Liver (tissue), 9 donors: ENCODE measurements around the gene GOLGA6B. TPM values are rescaled to one million over a fixed set of nuclear protein-coding genes. Genes with fewer than 3 reads are reported as not detected.

ENCODE experiments used
- DNase-seq: peaks from one replicate; pipeline ENCODE4 v3.0.0-alpha.2; 2017; ENCODE audit warnings: low spot score
- H3K27ac ChIP-seq, 2 donors: one replicate each; pipeline ENCODE4 v1.7.0; 2013; ENCODE audit warnings: inconsistent platforms in 2 of 2, low read length in 2 of 2, control low read depth in 1 of 2, low read depth in 1 of 2, mild to moderate bottlenecking in 1 of 2
- H3K27me3 ChIP-seq, 4 donors: one replicate each; pipeline versions ENCODE4 v1.6.1 to v1.7.0; 2013; ENCODE audit warnings: low read length in 3 of 4, inconsistent platforms in 1 of 4, mild to moderate bottlenecking in 1 of 4, moderate library complexity in 1 of 4; ENCODE audit not compliant: control insufficient read depth in 4 of 4, insufficient read depth in 4 of 4
- H3K36me3 ChIP-seq, 4 donors: one replicate each; pipeline versions ENCODE4 v1.6.1 to v1.7.0; 2013; ENCODE audit warnings: low read length in 3 of 4, mild to moderate bottlenecking in 3 of 4, low read depth in 1 of 4, moderate library complexity in 1 of 4; ENCODE audit not compliant: control insufficient read depth in 4 of 4, insufficient read depth in 3 of 4
- H3K4me1 ChIP-seq, 4 donors: one replicate each; pipeline versions ENCODE4 v1.6.1 to v1.7.0; 2013; ENCODE audit warnings: low read length in 3 of 4, mild to moderate bottlenecking in 3 of 4, moderate library complexity in 1 of 4; ENCODE audit not compliant: control insufficient read depth in 4 of 4, insufficient read depth in 4 of 4
- H3K4me3 ChIP-seq, 3 donors: one replicate each; pipeline versions ENCODE4 v1.6.1 to v1.7.0; 2013; ENCODE audit warnings: low read length in 3 of 3, control low read depth in 1 of 3, low read depth in 1 of 3, mild to moderate bottlenecking in 1 of 3
- H3K9ac ChIP-seq, 2 donors: one replicate each; pipeline ENCODE4 v1.7.0; 2013; ENCODE audit warnings: low read length in 2 of 2, mild to moderate bottlenecking in 2 of 2, moderate library complexity in 2 of 2, control low read depth in 1 of 2, low read depth in 1 of 2
- H3K9me3 ChIP-seq, 4 donors: one replicate each; pipeline versions ENCODE4 v1.6.1 to v1.7.0; 2013; ENCODE audit warnings: low read length in 3 of 4; ENCODE audit not compliant: control insufficient read depth in 4 of 4
- EGR1 ChIP-seq, 2 donors: IDR thresholded peaks; 2 replicates each; pipeline ENCODE4 v1.6.1; 2016 to 2018; ENCODE audit warnings: antibody characterized with exemption in 2 of 2, low read depth in 2 of 2
- FOXA1 ChIP-seq: IDR thresholded peaks from 2 replicates; pipeline ENCODE4 v1.6.1; 2016; ENCODE audit warnings: antibody characterized with exemption
- FOXA2 ChIP-seq: IDR thresholded peaks from 2 replicates; pipeline ENCODE4 v1.6.1; 2016; ENCODE audit warnings: antibody characterized with exemption
- GABPA ChIP-seq, 2 donors: IDR thresholded peaks in 1 of 2; conservative IDR thresholded peaks in 1 of 2; 2 replicates each; pipeline ENCODE4 v1.6.1; 2016; ENCODE audit warnings: antibody characterized with exemption in 2 of 2, mild to moderate bottlenecking in 1 of 2, moderate library complexity in 1 of 2
- HNF4A ChIP-seq, 2 donors: conservative IDR thresholded peaks; 2 replicates each; pipeline ENCODE4 v1.6.1; 2016; ENCODE audit warnings: antibody characterized with exemption in 2 of 2, mild to moderate bottlenecking in 2 of 2
- HNF4G ChIP-seq: IDR thresholded peaks from 2 replicates; pipeline ENCODE4 v1.6.1; 2016; ENCODE audit warnings: antibody characterized with exemption
- JUND ChIP-seq, 2 donors: IDR thresholded peaks; 2 replicates each; pipeline ENCODE4 v1.6.1; 2016; ENCODE audit warnings: antibody characterized with exemption in 2 of 2
- NR2F2 ChIP-seq: IDR thresholded peaks from 2 replicates; pipeline ENCODE4 v1.6.1; 2016; ENCODE audit warnings: antibody characterized with exemption
- RAD21 ChIP-seq, 2 donors: IDR thresholded peaks; 2 replicates each; pipeline ENCODE4 v1.6.1; 2016; ENCODE audit warnings: antibody characterized with exemption in 2 of 2, mild to moderate bottlenecking in 2 of 2
- RXRA ChIP-seq, 2 donors: IDR thresholded peaks; 2 replicates each; pipeline ENCODE4 v1.6.1; 2017 to 2018; ENCODE audit warnings: antibody characterized with exemption in 2 of 2, mild to moderate bottlenecking in 1 of 2
- SP1 ChIP-seq: IDR thresholded peaks from 2 replicates; pipeline ENCODE4 v1.6.1; 2018; ENCODE audit warnings: antibody characterized with exemption, mild to moderate bottlenecking
- TAF1 ChIP-seq: conservative IDR thresholded peaks from 2 replicates; pipeline ENCODE4 v1.6.1; 2016; ENCODE audit warnings: antibody characterized with exemption, mild to moderate bottlenecking
- YY1 ChIP-seq: IDR thresholded peaks from 2 replicates; pipeline ENCODE4 v1.6.1; 2016; ENCODE audit warnings: antibody characterized with exemption, mild to moderate bottlenecking
- WGBS: extraction: QIAGEN DNeasy Blood & Tissue Kit; methylation state at CpG from one replicate; pipeline ENCODE4 v1.1.7; 2013; 5-methylcytosine and 5-hydroxymethylcytosine counted together
- polyA plus RNA-seq, 2 donors: library from polyadenylated mRNA; stranded (reverse) in 1 of 2; unstranded in 1 of 2; fragments of 200-250 nt in 1 of 2; fragments of >200 nt in 1 of 2; fragmentation: Nextera tagmentation in 1 of 2; extraction: Ambion mirVana in 1 of 2; gene quantifications; one replicate each; pipeline versions ENCODE4 v1.2.1 to v1.2.3, GENCODE V29; 2013 to 2015
- total RNA-seq, 2 donors: library from RNA; depleted of rRNA; stranded (reverse); fragments of >200 nt; gene quantifications; one replicate each; pipeline ENCODE4 v1.2.3, GENCODE V29; 2014
- TF ChIP-seq, protein P1 (sequence below): IDR thresholded peaks from 2 replicates; pipeline ENCODE4 v1.6.1; 2016; ENCODE audit warnings: antibody characterized with exemption
- TF ChIP-seq, protein P2 (sequence below): fragments of 150-350 bp; IDR thresholded peaks from 2 replicates; pipeline ENCODE4 v1.5.1; 2017; ENCODE audit warnings: improper control_type of control experiment, low read depth, low read length; ENCODE audit not compliant: missing input control
- TF ChIP-seq, protein P3 (sequence below): IDR thresholded peaks from 2 replicates; pipeline ENCODE4 v1.6.1; 2016; ENCODE audit warnings: antibody characterized with exemption
- TF ChIP-seq, protein P4 (sequence below): IDR thresholded peaks from 2 replicates; pipeline ENCODE4 v1.6.1; 2016; ENCODE audit warnings: antibody characterized with exemption, mild to moderate bottlenecking
- TF ChIP-seq, protein P5 (sequence below): IDR thresholded peaks from 2 replicates; pipeline ENCODE4 v1.6.1; 2016; ENCODE audit warnings: antibody characterized with exemption
- donor health status: healthy.
- donor health status: healthy.
- donor health status: healthy.
- donor health status: healthy.
- donor health status: healthy.

The GOLGA6B gene
- total and polyA plus RNA-seq, 4 donors = 0.03 to 1.0 (median 0.05) TPM; not detected in 1

DNA sequence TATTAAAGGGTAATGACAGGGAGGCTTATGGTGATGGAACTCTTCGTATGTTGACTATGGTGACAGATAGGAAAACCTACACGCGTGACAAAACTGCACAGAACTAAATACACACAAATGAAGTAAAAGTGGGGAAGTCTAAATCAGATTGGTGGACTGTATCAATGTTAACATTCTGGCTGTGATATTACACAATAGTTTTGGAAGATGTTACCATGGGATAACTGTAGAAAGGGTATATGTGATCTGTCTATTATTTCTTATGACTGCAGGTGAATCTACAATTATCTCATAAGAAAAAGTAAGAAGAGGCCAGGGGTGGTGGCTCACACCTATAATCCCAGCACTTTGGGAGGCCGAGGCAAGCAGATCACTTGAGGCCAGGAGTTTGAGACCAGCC, 22.3 kb downstream of the GOLGA6B start:
- Histone ChIP-seq H3K9ac (no peak overlapping the region), H3K27me3 (no peaks in the 10 kb centered on the region), H3K27ac (no peak overlapping the region), H3K4me3 (no peak overlapping the region), H3K4me1 (no peaks in the 10 kb centered on the region), H3K36me3 (no peaks in the 10 kb centered on the region), H3K9me3 (no peaks in the 10 kb centered on the region)
- 90% methylated on average over 4 of the region's 4 CpGs for WGBS
- DNase-seq = no peak
- TF ChIP-seq FOXA1 = no peak
- TF ChIP-seq, protein P1, sequence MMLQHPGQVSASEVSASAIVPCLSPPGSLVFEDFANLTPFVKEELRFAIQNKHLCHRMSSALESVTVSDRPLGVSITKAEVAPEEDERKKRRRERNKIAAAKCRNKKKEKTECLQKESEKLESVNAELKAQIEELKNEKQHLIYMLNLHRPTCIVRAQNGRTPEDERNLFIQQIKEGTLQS = no peak
- TF ChIP-seq RXRA (IDR thresholded peaks at IDR 0.05) = no peak
- no peak for TF ChIP-seq RAD21 (IDR thresholded peaks at IDR 0.05)
- no peak for TF ChIP-seq GABPA (IDR thresholded peaks at IDR 0.05 in 1 of 2, conservative IDR thresholded peaks at IDR 0.05 in 1 of 2)
- TF ChIP-seq SP1 = no peak
- TF ChIP-seq NR2F2 = no peak
- TF ChIP-seq TAF1 = no peak
- TF ChIP-seq JUND (IDR thresholded peaks at IDR 0.05) = no peak
- TF ChIP-seq, protein P2, sequence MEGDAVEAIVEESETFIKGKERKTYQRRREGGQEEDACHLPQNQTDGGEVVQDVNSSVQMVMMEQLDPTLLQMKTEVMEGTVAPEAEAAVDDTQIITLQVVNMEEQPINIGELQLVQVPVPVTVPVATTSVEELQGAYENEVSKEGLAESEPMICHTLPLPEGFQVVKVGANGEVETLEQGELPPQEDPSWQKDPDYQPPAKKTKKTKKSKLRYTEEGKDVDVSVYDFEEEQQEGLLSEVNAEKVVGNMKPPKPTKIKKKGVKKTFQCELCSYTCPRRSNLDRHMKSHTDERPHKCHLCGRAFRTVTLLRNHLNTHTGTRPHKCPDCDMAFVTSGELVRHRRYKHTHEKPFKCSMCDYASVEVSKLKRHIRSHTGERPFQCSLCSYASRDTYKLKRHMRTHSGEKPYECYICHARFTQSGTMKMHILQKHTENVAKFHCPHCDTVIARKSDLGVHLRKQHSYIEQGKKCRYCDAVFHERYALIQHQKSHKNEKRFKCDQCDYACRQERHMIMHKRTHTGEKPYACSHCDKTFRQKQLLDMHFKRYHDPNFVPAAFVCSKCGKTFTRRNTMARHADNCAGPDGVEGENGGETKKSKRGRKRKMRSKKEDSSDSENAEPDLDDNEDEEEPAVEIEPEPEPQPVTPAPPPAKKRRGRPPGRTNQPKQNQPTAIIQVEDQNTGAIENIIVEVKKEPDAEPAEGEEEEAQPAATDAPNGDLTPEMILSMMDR = no peak
- TF ChIP-seq HNF4A (conservative IDR thresholded peaks at IDR 0.05) = no peak
- TF ChIP-seq, protein P3, sequence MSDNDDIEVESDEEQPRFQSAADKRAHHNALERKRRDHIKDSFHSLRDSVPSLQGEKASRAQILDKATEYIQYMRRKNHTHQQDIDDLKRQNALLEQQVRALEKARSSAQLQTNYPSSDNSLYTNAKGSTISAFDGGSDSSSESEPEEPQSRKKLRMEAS = no peak
- no peak for TF ChIP-seq HNF4G
- TF ChIP-seq FOXA2 = no peak
- no peak for TF ChIP-seq EGR1 (IDR thresholded peaks at IDR 0.05; ENCODE audit: low read depth in 2 of 2)
- no peak for TF ChIP-seq YY1
- TF ChIP-seq, protein P4, sequence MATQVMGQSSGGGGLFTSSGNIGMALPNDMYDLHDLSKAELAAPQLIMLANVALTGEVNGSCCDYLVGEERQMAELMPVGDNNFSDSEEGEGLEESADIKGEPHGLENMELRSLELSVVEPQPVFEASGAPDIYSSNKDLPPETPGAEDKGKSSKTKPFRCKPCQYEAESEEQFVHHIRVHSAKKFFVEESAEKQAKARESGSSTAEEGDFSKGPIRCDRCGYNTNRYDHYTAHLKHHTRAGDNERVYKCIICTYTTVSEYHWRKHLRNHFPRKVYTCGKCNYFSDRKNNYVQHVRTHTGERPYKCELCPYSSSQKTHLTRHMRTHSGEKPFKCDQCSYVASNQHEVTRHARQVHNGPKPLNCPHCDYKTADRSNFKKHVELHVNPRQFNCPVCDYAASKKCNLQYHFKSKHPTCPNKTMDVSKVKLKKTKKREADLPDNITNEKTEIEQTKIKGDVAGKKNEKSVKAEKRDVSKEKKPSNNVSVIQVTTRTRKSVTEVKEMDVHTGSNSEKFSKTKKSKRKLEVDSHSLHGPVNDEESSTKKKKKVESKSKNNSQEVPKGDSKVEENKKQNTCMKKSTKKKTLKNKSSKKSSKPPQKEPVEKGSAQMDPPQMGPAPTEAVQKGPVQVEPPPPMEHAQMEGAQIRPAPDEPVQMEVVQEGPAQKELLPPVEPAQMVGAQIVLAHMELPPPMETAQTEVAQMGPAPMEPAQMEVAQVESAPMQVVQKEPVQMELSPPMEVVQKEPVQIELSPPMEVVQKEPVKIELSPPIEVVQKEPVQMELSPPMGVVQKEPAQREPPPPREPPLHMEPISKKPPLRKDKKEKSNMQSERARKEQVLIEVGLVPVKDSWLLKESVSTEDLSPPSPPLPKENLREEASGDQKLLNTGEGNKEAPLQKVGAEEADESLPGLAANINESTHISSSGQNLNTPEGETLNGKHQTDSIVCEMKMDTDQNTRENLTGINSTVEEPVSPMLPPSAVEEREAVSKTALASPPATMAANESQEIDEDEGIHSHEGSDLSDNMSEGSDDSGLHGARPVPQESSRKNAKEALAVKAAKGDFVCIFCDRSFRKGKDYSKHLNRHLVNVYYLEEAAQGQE = no peak

DNA sequence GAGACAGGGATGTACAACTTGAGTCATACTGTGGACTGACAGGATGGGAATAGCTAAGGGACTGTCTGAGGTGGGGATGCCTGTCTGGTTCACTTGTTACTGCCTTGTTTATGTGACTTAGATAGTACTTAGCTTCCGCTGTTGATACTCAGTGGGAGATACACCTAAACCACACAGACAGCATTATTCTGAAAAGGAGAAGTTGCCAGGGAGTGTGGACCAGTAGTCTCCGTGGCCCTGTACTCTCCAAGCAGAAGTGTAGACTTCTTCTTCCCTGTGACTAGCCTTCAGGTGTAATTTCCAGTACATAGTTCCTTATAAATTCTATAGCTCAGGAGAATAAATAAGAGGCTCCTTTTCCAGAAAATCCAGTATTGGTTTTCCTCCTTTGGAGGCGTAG, 26.4 kb downstream of the GOLGA6B start:
- Histone ChIP-seq H3K4me3 (no peak overlapping the region), H3K27ac (no peak overlapping the region), H3K27me3 (no peaks in the 10 kb centered on the region), H3K36me3 (no peaks in the 10 kb centered on the region), H3K9me3 (no peaks in the 10 kb centered on the region), H3K9ac (no peak overlapping the region), H3K4me1 (peaks cover 0 to 8% (median 5%) of the 10 kb centered on the region in 4 donors)
- 61% methylated on average over 3 of the region's 3 CpGs for WGBS
- TF ChIP-seq SP1 = no peak
- no peak for TF ChIP-seq HNF4G
- no peak for TF ChIP-seq TAF1
- no peak for TF ChIP-seq NR2F2
- no peak for TF ChIP-seq RXRA (IDR thresholded peaks at IDR 0.05)
- no peak for TF ChIP-seq FOXA1
- no peak for TF ChIP-seq GABPA (IDR thresholded peaks at IDR 0.05 in 1 of 2, conservative IDR thresholded peaks at IDR 0.05 in 1 of 2)
- TF ChIP-seq, protein P5, sequence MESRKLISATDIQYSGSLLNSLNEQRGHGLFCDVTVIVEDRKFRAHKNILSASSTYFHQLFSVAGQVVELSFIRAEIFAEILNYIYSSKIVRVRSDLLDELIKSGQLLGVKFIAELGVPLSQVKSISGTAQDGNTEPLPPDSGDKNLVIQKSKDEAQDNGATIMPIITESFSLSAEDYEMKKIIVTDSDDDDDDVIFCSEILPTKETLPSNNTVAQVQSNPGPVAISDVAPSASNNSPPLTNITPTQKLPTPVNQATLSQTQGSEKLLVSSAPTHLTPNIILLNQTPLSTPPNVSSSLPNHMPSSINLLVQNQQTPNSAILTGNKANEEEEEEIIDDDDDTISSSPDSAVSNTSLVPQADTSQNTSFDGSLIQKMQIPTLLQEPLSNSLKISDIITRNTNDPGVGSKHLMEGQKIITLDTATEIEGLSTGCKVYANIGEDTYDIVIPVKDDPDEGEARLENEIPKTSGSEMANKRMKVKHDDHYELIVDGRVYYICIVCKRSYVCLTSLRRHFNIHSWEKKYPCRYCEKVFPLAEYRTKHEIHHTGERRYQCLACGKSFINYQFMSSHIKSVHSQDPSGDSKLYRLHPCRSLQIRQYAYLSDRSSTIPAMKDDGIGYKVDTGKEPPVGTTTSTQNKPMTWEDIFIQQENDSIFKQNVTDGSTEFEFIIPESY = no peak
- DNase-seq = no peak
